RWPE2 (cell line): ENCODE measurements around the gene SHROOM1.
"Not testable (repeated sequence)": the region's sequence is repeated elsewhere in the genome, so short reads cannot be mapped to it uniquely, and the experiment has no call there.

ENCODE experiments used
- ATAC-seq: fragments of 200-7000 bp; cut with Tn5 transposase; 3 replicates; pipeline ENCODE4 v1.9.1; 2021; ENCODE audit warnings: low read depth
- DNase-seq: peaks from one replicate; pipeline ENCODE4 v3.0.0-alpha.2; 2020; ENCODE audit warnings: low spot score
- H3K27ac ChIP-seq: fragments of 450-650 bp; 2 replicates; pipeline ENCODE4 v1.5.1; 2017; ENCODE audit warnings: mild to moderate bottlenecking; ENCODE audit not compliant: poor library complexity, severe bottlenecking
- H3K27me3 ChIP-seq: fragments of 250-450 bp; sonication (Bioruptor Pico); 2 replicates; pipeline ENCODE4 v1.5.1; 2021; ENCODE audit warnings: mild to moderate bottlenecking, moderate library complexity; ENCODE audit not compliant: insufficient read depth, poor library complexity, severe bottlenecking
- H3K36me3 ChIP-seq: fragments of 250-450 bp; sonication (Bioruptor Pico); 2 replicates; pipeline ENCODE4 v1.5.1; 2020; ENCODE audit warnings: low read depth, mild to moderate bottlenecking, moderate library complexity
- H3K4me1 ChIP-seq: fragments of 250-450 bp; sonication (Bioruptor Pico); 2 replicates; pipeline ENCODE4 v1.5.1; 2021; ENCODE audit warnings: mild to moderate bottlenecking, moderate library complexity; ENCODE audit not compliant: insufficient read depth, poor library complexity, severe bottlenecking
- H3K4me3 ChIP-seq: fragments of 250-450 bp; sonication (Bioruptor Pico); 2 replicates; pipeline ENCODE4 v1.5.1; 2021; ENCODE audit warnings: mild to moderate bottlenecking, moderate library complexity; ENCODE audit not compliant: severe bottlenecking
- H3K9me3 ChIP-seq: fragments of 250-450 bp; sonication (Bioruptor Pico); 2 replicates; pipeline ENCODE4 v1.5.1; 2021; ENCODE audit warnings: mild to moderate bottlenecking, moderate library complexity; ENCODE audit not compliant: severe bottlenecking
- CTCF ChIP-seq: fragments of 450-650 bp; IDR thresholded peaks from one replicate; pipeline ENCODE4 v1.5.1; 2017; ENCODE audit warnings: mild to moderate bottlenecking, moderate library complexity; ENCODE audit not compliant: poor library complexity, severe bottlenecking

Gene SHROOM1

GRCh38 chr5:132810605-132811004 is 19.8 kb downstream of the SHROOM1 start:
- Histone ChIP-seq H3K4me3 (no peak overlapping the region), H3K27ac (no peak overlapping the region), H3K27me3 (no peaks in the 10 kb centered on the region), H3K4me1 (peaks cover 4% of the 10 kb centered on the region), H3K36me3 (no peaks in the 10 kb centered on the region), H3K9me3 (no peaks in the 10 kb centered on the region)
- no peak for ATAC-seq
- TF ChIP-seq CTCF = no peak
- no peak for DNase-seq

GRCh38 chr5:132808866-132809265 is 21.6 kb downstream of the SHROOM1 start:
- Histone ChIP-seq H3K27me3 (no peaks in the 10 kb centered on the region), H3K4me1 (no peaks in the 10 kb centered on the region), H3K9me3 (no peaks in the 10 kb centered on the region), H3K27ac (no peak overlapping the region), H3K4me3 (no peak overlapping the region), H3K36me3 (no peaks in the 10 kb centered on the region)
- no peak for ATAC-seq
- no peak for TF ChIP-seq CTCF
- no peak for DNase-seq

- H3K27ac ChIP-seq = no peak overlapping the region
- H3K4me1 ChIP-seq = no peaks in the 10 kb centered on the region
- no peak for DNase-seq
These were observed 22.0 kb downstream of the SHROOM1 start for GRCh38 chr5:132808448-132808847.

GRCh38 chr5:132807163-132807838 is 23.1 kb downstream of the SHROOM1 start:
- Histone ChIP-seq H3K36me3 (no peaks in the 10 kb centered on the region), H3K9me3 (no peaks in the 10 kb centered on the region), H3K4me3 (no peak overlapping the region), H3K27me3 (no peaks in the 10 kb centered on the region), H3K27ac (no peak overlapping the region), H3K4me1 (no peaks in the 10 kb centered on the region)
- peak; percentile 9 for TF ChIP-seq CTCF
- ATAC-seq = no peak; the same call in 2 of the 3 replicates
- no peak for DNase-seq

More at GRCh38 chr5:132808448-132808847, 22.0 kb downstream of the SHROOM1 start:
- H3K36me3 ChIP-seq = no peaks in the 10 kb centered on the region
- TF ChIP-seq CTCF = no peak
- no peak; the same call in 2 of the 3 replicates for ATAC-seq
- no peak overlapping the region for H3K4me3 ChIP-seq
- no peaks in the 10 kb centered on the region for H3K27me3 ChIP-seq
- H3K9me3 ChIP-seq = no peaks in the 10 kb centered on the region

GRCh38 chr5:132806804-132807162 is 23.7 kb downstream of the SHROOM1 start:
- H3K4me3 ChIP-seq, H3K27ac ChIP-seq, H3K9me3 ChIP-seq, ATAC-seq, H3K27me3 ChIP-seq, H3K4me1 ChIP-seq, H3K36me3 ChIP-seq, DNase-seq: not testable (repeated sequence)

- not testable (repeated sequence) for ATAC-seq, H3K4me3 ChIP-seq, H3K4me1 ChIP-seq, H3K36me3 ChIP-seq, H3K27ac ChIP-seq, H3K27me3 ChIP-seq, H3K9me3 ChIP-seq, DNase-seq
These were observed 24.6 kb downstream of the SHROOM1 start for GRCh38 chr5:132805872-132806271.

- not testable (repeated sequence) for H3K36me3 ChIP-seq, H3K4me3 ChIP-seq, ATAC-seq, H3K27me3 ChIP-seq, H3K27ac ChIP-seq, H3K9me3 ChIP-seq, DNase-seq, H3K4me1 ChIP-seq
These were observed 26.2 kb downstream of the SHROOM1 start for GRCh38 chr5:132804219-132804618.

GRCh38 chr5:132802685-132803066 is 27.8 kb downstream of the SHROOM1 start:
- not testable (repeated sequence) for H3K27ac ChIP-seq, H3K27me3 ChIP-seq, H3K9me3 ChIP-seq, H3K36me3 ChIP-seq, ATAC-seq, H3K4me3 ChIP-seq, DNase-seq
- peaks cover 10% of the 10 kb centered on the region for H3K4me1 ChIP-seq
